Raji (cell line): ENCODE measurements around the gene ATPAF2.

Source experiments
- POLR2A ChIP-seq: IDR thresholded peaks from 2 replicates; pipeline ENCODE4 v1.6.1; 2011; ENCODE audit warnings: low read depth, low read length, control low read depth; ENCODE audit not compliant: insufficient read depth

Gene ATPAF2

GRCh38 chr17:18044609-18045008 is 5.6 kb upstream of the ATPAF2 start:
- TF ChIP-seq POLR2A, result no peak

DNA sequence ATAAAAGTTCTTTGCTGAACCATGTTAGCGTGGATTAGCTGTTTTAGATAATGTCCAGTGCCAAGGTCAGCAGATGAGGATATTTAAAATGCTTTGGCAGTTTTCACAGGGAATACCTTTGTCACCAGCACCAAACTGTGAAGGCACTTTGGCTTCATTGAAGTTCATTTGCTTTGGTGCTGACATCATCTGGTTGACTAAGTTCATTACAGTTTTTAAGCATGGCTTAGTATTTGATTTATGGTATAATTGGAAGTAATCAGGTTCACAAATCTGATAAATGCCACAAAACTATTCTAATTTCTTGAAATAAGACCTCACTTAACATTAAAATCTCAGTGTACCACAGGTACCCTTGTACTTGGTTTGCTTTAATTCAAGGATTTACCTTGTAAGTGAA is 4.5 kb upstream of the ATPAF2 start:
- TF ChIP-seq POLR2A, result no peak

GRCh38 chr17:18042983-18043382 is 4.0 kb upstream of the ATPAF2 start:
- no peak for TF ChIP-seq POLR2A

DNA sequence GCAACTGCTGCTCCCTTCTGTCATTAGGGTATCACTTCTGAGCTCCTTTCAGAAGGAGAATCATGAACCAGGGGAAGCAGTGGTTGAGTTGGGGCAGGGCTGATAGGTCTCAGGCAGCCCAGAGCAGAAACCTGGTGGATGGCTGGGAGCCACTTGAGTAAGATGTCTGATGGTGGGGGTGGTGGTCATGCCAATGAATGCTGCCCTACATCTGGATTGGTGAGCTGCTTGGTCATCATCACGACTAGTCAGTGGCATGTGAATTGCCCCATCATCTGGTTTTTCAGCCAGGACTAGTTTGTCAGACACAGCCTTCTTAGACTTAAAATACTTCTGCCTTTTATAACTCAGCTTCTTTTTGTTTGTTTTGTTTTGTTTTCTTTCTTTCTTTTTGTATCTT is 2.8 kb upstream of the ATPAF2 start:
- no peak for TF ChIP-seq POLR2A

DNA sequence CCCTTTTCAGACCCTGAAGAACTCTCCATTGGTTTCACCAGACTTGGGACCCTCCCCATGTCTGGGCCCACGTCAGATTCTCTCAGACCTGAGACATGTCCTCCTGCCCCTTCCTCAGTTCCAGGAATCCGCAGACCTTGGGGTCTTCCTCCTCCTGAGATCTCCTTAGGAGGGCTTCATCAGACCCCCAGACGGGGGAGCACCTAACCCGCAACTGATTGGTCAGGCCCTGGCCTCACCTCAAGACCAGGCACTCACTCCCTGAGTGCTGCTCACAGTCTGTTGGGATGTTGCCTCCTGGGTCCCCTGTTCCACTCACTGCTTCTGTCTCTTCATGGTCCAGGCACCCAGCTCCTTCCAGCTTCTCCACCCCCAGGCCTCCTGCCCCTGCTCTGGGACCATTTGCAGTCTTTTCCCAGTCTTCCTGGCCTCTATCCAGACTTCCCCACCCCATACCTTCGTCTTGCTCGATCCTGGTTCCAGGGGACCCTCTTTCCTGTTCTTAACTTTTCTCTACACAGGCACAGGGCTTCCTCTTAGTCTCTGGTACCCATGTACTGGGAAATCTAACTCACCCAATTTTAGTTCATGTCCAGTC is 1.4 kb upstream of the ATPAF2 start:
- TF ChIP-seq POLR2A, result no peak

DNA sequence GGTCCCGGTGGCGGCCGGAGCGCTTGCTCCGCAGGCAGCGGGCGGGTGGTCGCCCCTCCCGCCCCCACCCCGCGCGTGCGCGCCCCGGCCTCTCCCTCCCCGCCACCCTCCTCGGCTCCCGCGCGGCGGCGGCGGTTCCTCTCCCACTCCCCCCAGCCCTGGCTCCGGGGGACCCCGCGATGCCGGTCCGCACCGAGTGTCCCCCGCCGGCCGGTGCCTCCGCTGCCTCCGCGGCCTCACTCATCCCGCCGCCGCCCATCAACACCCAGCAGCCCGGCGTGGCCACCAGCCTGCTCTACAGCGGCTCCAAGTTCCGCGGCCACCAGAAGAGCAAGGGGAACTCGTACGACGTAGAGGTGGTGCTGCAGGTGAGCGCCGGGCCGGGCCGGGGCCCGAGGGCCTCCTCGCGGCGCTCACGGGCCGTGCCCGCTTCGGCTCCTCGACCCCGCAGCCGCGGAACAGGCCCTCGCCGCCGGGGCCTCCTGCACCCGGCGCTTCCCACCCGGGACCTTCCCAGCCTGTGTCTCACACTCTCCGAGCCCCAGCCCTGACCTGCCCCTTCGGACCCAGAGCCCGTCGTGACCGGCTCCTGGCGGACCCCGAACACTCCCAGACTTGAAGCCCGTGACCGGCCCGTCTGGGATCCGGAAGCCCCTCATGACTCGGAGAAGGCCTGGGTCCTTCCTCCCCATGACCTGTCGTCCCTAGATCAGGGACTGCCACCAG is 730 bp upstream of the ATPAF2 start:
- peak; percentile 3; the same call in 1 of the 2 replicates for TF ChIP-seq POLR2A

GRCh38 chr17:18038149-18038850 is 668 bp downstream of the ATPAF2 start:
- TF ChIP-seq POLR2A, result no peak

GRCh38 chr17:18037486-18037885 is 1.5 kb downstream of the ATPAF2 start:
- no peak for TF ChIP-seq POLR2A

- no peak for TF ChIP-seq POLR2A
These were observed 3.3 kb downstream of the ATPAF2 start for GRCh38 chr17:18035704-18036103.

- no peak for TF ChIP-seq POLR2A
These were observed 5.4 kb downstream of the ATPAF2 start for GRCh38 chr17:18033442-18034099.

- TF ChIP-seq POLR2A, result no peak
These were observed 7.0 kb downstream of the ATPAF2 start for GRCh38 chr17:18031955-18032354.

DNA sequence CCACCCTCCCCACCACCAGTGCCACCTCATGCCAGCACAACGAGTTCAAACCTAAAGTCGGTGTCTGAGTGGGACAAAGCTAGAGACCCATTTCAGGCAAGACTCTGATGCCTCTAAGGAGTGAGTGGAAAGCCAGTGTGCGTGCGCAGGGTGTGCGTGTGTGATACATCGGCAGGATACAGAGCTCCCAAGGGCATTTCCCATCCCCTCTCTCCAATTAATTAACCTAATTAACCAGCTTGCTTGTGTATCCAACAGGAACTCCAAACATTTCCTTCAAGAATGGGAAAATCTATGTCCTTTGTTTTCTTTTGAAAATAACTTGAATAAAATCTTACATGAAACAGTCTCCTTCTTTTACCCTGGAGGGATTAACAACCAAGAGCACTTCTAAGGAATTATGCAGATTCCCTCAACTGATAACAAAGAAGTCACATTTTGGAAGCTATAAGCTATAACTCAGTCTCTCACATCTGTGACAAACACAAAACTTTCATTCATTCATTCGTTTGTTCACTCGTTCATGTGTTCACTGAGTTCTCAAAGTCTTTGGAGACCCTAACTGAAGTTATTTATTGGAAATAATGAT is 9.9 kb downstream of the ATPAF2 start:
- TF ChIP-seq POLR2A, result no peak

- TF ChIP-seq POLR2A, result no peak
These were observed 10.6 kb downstream of the ATPAF2 start for GRCh38 chr17:18028114-18028951.

GRCh38 chr17:18027280-18027679 is 11.7 kb downstream of the ATPAF2 start:
- no peak for TF ChIP-seq POLR2A

DNA sequence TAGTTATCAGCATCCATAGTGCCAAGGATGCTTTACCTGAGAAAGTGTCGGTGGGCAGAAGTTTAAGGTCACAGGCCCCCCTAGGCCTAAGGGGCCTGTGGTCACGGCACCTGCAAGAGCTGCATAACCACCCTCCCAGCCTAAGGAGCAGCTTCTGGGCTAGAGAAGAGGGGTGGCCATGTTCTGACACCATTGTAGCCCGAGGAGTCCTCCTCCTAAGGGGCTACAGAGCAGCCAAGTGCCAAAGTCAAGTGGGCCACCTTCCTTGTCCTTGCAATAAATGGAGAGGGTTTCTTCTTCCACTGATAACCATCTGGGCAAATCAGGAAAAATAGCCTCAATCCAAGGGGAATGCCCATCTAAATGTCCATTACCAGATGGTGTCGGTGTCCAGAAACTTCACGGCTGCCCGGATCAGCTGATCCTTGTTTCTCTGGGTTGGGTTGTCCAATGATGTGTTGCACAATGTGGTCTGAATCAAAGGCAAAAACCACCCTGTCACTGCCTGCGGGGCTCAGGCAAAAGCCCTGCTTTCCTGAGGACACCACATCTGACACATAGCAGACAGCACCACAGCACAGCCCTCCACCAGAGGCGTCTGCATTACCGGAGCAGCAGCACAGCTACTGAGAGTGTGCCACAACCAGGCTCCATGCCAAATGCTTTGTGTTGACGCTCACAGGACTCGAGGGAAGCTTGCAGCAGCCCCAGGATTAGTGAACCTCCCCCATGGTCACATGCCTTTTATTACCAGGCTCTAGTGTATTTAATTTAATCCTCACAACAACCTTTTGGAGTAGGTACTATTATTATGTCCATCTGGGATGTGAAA is 12.8 kb downstream of the ATPAF2 start:
- TF ChIP-seq POLR2A, result no peak
